Activated CD4-positive, alpha-beta T cell treated with anti-CD3 and anti-CD28 coated beads, Interleukin-2, amount 50 U/mL, for 16 hours (primary cell): ENCODE results near the gene SNX32.
A peak's percentile ranks its signal among the peaks of the same experiment; 100 is the strongest.

ENCODE experiments used
- DNase-seq: peaks from one replicate; pipeline ENCODE4 v3.0.0-alpha.2; 2020

The SNX32 gene

GRCh38 chr11:65869643-65870306 is 36.0 kb downstream of the SNX32 start:
- DNase-seq, result no peak

DNA sequence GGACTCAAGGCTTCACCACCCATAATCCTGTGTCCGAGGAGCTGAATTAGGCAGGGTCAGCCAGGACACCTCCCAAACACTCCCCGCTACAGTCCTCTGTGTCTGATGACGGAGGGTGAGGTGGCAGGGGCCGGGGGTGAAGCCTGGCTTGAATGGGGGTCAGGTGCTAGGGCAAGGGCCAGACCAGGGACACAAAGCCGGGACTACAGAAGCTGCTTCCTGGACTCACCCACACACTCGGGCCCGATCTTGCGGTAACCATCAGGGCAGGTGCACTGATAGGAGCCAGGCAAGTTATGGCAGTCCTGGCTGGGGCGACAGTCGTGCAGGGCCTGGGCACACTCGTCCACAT is 36.5 kb downstream of the SNX32 start:
- no peak for DNase-seq

GRCh38 chr11:65870706-65871681 is 37.2 kb downstream of the SNX32 start:
- no peak for DNase-seq

GRCh38 chr11:65871811-65872548 is 38.2 kb downstream of the SNX32 start:
- no peak for DNase-seq

DNA sequence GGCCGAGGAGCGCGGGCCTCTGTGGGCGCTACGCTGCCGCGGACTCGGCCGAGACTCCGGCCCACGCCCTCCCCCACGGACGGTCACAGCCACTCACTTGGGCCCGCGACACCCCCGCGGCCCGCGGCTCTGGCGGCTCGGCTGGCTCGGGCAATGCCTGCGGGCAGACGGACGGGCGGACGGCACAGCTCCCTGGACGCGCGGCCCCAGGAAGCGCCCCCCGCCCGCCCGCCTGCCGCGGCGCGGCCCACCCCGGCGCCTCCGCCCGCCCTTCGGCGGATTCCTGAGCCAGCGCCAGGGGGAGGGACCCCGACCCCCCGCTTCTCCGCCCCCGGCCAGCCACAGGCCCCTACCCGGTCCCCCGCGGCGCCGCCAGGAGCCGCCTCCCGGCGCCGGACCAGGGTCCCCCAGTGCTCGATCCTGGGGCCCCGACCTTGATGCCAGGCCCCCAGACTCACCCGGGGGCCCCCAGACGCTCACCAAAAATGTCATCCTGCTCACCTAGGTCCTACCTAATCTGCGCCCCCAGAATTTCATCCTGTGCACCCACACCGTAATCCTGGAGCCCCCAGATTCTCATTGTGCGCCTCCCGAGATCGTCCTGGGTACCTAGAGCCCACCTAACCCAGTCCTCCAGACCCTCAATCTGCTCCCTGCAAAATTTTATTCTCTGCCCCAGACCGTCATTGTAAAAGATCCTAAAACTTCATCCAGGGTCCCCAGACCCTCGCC is 39.0 kb downstream of the SNX32 start, which contains the start of gene EFEMP2:
Gene EFEMP2 (minus strand): TSS at position 215 of the 732 bp plus-strand sequence. CDS start 446 bp downstream, outside the sequence.
- DNase-seq, result no peak

DNA sequence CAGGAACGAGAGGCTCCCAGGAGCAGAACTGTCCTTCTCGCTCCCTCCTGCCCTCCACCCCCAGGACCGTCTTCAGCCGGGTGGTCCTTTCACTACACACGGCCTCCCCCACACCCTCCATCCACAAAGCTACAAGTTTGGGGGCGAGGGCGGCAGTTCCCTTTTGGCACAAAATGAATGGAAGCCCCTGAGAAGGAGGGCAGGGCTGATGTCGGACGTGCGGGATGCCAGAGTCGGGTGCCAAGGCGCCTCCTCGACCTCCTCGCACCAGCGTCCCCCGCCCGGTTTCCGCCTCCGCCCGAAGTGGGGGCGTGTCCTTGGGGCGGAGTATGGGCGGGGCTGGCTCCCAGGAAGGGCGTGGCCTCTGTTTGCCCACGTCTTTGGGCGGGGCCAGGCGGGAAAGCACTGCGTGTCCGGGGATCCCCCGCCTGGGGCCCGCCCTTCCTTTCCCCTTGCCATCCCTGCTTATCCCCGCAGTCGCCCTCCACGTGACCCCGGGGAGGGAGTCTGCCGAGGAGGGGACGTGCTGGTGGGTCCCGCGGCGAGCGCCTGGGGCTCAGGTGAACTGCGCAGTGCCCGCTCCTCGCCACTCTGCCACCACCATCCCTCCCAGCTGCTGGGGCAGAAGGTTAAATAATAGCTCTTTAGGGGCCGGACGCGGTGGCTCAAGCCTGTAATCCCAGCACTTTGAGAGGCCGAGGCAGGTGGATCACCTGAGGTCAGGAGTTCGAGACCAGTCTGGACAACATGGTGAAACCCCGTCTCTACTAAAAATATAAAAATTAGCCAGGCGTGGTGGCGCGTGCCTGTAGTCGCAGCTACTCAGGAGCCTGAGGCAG is 39.8 kb downstream of the SNX32 start:
- DNase-seq, result peak; percentile 96

- no peak for DNase-seq
These were observed 45.9 kb downstream of the SNX32 start, which contains the start of gene CTSW for GRCh38 chr11:65879617-65880016. CTSW (plus strand) TSS chr11:65879837; CDS start chr11:65879855, 18 bp downstream.

- no peak for DNase-seq
These were observed 46.3 kb downstream of the SNX32 start for GRCh38 chr11:65880027-65880426.

- DNase-seq, result peak; percentile 44
These were observed 47.2 kb downstream of the SNX32 start for GRCh38 chr11:65880844-65881421.

DNA sequence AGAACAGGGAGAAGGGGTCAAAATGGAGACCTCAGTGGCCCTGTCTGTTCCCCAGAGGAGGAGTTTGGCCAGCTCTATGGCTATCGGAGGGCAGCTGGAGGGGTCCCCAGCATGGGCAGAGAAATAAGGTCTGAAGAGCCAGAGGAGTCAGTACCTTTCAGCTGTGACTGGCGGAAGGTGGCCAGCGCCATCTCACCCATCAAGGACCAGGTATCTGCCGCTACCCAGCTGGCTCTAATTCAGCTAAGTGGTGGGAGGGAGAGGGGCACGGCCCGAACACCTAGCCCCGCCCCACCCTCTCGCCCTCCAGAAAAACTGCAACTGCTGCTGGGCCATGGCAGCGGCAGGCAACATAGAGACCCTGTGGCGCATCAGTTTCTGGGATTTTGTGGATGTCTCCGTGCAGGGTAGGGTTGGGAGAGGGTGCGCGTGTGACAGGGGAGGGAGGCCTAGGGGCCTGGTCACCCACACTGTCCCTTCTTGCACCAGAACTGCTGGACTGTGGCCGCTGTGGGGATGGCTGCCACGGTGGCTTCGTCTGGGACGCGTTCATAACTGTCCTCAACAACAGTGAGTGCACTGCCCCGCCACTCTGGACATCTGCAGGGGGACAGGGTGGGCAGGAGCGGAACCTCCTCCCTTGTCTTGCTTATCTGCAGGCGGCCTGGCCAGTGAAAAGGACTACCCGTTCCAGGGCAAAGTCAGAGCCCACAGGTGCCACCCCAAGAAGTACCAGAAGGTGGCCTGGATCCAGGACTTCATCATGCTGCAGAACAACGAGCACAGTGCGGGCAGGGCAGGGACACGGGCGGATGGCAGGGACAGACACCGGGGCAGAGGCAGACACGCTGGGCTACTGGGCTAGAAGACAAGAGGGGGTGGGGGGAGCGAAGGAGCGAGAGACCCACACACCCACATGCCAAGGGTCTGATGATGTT is 48.6 kb downstream of the SNX32 start:
- no peak for DNase-seq

DNA sequence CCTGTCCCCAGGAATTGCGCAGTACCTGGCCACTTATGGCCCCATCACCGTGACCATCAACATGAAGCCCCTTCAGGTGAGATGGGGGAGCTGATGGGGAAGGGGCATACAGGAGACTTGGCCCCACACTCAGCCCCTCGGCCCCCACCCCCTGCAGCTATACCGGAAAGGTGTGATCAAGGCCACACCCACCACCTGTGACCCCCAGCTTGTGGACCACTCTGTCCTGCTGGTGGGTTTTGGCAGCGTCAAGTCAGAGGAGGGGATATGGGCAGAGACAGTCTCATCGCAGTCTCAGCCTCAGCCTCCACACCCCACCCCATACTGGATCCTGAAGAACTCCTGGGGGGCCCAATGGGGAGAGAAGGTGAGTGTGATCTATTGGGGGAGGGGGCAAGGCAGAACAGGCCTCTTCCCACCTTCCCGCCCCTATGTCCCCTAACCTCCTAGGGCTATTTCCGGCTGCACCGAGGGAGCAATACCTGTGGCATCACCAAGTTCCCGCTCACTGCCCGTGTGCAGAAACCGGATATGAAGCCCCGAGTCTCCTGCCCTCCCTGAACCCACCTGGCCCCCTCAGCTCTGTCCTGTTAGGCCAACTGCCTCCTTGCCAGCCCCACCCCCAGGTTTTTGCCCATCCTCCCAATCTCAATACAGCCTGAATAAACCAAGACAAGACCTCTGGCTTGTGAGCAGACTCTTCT is 49.4 kb downstream of the SNX32 start:
- no peak for DNase-seq

- no peak for DNase-seq
These were observed 50.3 kb downstream of the SNX32 start for GRCh38 chr11:65883786-65884715.

GRCh38 chr11:65884716-65885092 is 50.9 kb downstream of the SNX32 start:
- DNase-seq, result peak; percentile 85

DNA sequence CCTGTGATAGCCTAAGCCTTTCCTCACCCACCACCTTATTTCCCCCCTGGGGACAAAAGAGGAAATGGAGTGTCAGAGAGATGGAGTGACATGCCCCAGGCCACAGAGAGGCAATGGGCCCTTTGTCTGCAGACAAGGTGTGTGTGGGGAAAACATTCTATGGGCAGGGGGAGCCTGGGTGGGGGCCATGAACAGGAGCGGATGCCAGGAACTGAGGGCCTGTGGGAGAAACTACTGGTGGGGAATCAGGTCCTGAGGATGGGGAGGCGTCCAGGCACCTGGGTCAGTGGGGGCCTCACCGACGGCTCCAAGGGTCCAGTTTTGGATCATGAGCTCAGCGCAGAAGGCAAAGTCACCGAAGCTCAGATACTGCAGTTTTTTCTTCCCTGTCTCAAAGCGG is 51.5 kb downstream of the SNX32 start:
- DNase-seq, result no peak

DNA sequence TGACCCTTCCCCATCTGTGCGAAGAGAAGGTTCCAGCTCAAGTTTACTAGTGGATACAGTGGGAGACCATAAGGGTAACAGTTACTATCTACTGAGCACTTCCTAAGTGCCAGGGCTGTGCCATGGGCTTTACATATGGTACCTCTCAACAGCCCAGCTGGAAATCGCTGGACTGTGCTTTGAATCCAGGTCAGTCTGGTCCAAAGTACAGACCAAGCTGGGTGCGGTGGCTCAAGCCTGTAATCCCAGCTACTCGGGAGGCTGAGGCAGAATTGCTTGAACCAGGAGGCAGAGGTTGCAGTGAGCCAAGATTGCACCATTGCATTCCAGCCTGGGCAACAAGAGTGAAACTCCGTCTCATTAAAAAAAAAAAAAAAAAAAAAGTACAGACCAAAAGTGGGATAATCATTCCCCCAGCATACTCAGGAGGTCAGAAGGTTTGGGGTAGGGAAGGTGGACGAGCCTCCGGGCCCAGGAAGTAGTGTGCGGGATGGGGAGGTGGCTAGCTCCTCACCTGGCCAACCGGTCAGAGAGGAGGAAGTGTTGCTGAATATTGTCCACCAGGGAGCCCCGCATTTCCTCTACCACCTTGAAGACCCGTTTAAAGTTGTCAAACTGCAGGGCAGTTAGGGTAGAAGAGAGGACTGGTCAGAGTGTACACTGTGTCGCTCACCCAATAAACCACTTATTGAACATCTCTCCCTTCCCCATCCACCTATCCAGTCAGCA is 52.2 kb downstream of the SNX32 start:
- DNase-seq, result no peak

GRCh38 chr11:65886826-65887722 is 53.3 kb downstream of the SNX32 start:
- DNase-seq, result no peak
